ENCODE data around the gene MTTP. TPM values are rescaled to one million over a fixed set of nuclear protein-coding genes. Genes with fewer than 3 reads are reported as not detected.

Gene MTTP
- total RNA-seq, 1 experiment from 2014 or later, result 0.20 TPM

DNA sequence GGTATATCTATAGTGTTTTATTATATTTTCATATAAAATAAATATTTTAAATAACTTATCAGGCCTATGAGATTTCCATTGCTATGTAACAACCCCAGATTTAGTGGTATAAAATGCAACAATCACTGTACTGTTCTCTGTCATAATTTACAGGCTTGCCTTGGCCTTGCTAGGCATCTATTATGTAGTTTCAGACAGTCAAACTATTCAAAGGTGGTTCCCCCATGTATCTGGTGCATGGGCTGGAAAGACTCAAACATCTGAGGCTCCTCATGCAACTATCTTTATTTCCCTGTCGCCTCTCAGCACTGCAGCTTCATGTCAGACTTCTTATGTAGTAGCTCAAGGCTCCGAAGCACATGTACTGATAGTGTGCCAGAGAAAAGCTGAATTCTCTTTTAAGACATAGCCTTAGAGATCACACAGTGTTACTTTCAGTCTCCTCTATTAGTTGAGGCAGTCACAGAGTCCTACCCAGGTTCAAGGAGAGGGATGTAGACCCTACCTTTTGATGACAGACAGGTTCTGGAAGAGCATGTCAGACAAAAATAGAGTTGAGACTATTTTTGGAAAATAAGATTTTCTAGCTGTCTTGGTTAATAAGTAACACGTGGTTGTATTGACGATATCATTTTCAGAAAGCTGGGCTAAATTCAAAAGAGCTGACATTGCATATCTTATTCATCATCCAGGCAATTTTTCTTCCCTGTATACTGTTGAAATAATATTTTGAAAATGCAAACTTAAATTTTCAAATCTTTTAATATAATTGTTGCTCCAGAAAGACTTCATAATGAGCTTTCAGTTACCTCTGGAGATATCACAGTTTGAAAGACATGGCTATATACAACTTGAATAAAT lies 19.4 kb downstream of the MTTP start:
- no TSS peak for BruUV-seq (replicated peaks)
- intact Hi-C loops (cut with micrococcal nuclease), result no loop called here
- Histone ChIP-seq H3K27ac (ENCODE audit: low read depth, low read length) (no peak overlapping the region), H3K9me3 (ENCODE audit: control insufficient read depth in 1 of 2, insufficient read depth in 1 of 2, low read depth in 1 of 2, low read length in 2 of 2) (no peaks in the 10 kb centered on the region), H3K79me2 (ENCODE audit: insufficient read depth, low read length) (no peaks in the 10 kb centered on the region), H3K36me3 (ENCODE audit: control insufficient read depth in 1 of 2, insufficient read depth in 2 of 2, low read length in 2 of 2) (no peaks in the 10 kb centered on the region), H2AFZ (ENCODE audit: low read depth, low read length, poor library complexity, severe bottlenecking) (no peak overlapping the region), H4K20me1 (ENCODE audit: insufficient read depth) (no peaks in the 10 kb centered on the region), H3K4me2 (ENCODE audit: low read length) (no peak overlapping the region), H3K4me1 (ENCODE audit: control insufficient read depth in 1 of 2, insufficient read depth in 2 of 2, low read length in 2 of 2) (no peaks in the 10 kb centered on the region), H3K9me2 (ENCODE audit: insufficient read depth) (no peaks in the 10 kb centered on the region), H3K9ac (ENCODE audit: low read length) (no peak overlapping the region), H3K4me3 (replicated peaks in 1 of 2; ENCODE audit: low read depth in 1 of 2, low read length in 2 of 2) (no peak overlapping the region), H3K27me3 (ENCODE audit: insufficient read depth, low read length) (no peaks in the 10 kb centered on the region)
- no peak for ATAC-seq
- DNase-seq (ENCODE audit: low read depth, low spot score), result no peak
- ChIA-PET RAD21 (ENCODE audit: low non-redundant PET in 1 of 2, low total read pairs in 2 of 2, uncharacterized antibody in 2 of 2, unreplicated experiment in 2 of 2) (no interaction called here), CTCF (no interaction called here), POLR2A (no interaction called here)
- TF ChIP-seq JUND (IDR thresholded peaks at IDR 0.05), result no peak
- TF ChIP-seq YY1 (IDR thresholded peaks at IDR 0.05; ENCODE audit: extremely low read depth, insufficient replicate concordance, low read depth, low read length), result no peak
- TF ChIP-seq FOSL1 (IDR thresholded peaks at IDR 0.05; ENCODE audit: low read depth), result no peak
- TF ChIP-seq SRF (IDR thresholded peaks at IDR 0.05; ENCODE audit: low read depth), result no peak
- TF ChIP-seq CEBPB (IDR thresholded peaks at IDR 0.05; ENCODE audit: low read depth), result no peak
- no peak for TF ChIP-seq EZH2 (IDR thresholded peaks at IDR 0.05)
- TF ChIP-seq ELF1 (IDR thresholded peaks at IDR 0.05; ENCODE audit: borderline replicate concordance, low read depth), result no peak
- TF ChIP-seq, protein P1, sequence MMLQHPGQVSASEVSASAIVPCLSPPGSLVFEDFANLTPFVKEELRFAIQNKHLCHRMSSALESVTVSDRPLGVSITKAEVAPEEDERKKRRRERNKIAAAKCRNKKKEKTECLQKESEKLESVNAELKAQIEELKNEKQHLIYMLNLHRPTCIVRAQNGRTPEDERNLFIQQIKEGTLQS (IDR thresholded peaks at IDR 0.05), result no peak
- TF ChIP-seq, protein P2, sequence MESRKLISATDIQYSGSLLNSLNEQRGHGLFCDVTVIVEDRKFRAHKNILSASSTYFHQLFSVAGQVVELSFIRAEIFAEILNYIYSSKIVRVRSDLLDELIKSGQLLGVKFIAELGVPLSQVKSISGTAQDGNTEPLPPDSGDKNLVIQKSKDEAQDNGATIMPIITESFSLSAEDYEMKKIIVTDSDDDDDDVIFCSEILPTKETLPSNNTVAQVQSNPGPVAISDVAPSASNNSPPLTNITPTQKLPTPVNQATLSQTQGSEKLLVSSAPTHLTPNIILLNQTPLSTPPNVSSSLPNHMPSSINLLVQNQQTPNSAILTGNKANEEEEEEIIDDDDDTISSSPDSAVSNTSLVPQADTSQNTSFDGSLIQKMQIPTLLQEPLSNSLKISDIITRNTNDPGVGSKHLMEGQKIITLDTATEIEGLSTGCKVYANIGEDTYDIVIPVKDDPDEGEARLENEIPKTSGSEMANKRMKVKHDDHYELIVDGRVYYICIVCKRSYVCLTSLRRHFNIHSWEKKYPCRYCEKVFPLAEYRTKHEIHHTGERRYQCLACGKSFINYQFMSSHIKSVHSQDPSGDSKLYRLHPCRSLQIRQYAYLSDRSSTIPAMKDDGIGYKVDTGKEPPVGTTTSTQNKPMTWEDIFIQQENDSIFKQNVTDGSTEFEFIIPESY (IDR thresholded peaks at IDR 0.05; ENCODE audit: extremely low read depth, insufficient replicate concordance, low read length), result no peak
- TF ChIP-seq, protein P3, sequence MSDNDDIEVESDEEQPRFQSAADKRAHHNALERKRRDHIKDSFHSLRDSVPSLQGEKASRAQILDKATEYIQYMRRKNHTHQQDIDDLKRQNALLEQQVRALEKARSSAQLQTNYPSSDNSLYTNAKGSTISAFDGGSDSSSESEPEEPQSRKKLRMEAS (IDR thresholded peaks at IDR 0.05), result no peak

Measured in HCT116 (cell line).